ENCODE data around the gene RNF222.

DNA sequence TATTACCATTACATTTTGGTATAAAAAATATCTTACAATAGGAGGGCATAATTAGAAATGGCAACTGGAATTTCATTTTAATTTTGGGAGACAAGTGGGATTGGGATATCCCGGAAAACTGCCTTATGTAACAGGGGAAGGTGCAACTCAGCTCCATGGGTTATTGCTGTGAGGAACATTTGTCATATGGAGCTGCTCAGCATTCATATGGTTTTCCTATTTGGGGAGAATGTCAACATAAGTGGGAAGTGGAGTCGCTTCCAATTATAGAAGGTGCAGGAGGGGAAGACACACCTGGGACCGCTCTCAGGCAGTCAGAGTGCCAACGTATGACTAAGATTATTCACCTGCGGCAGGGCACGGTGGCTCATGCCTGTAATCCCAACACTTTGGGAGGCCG lies 47.3 kb downstream of the RNF222 start:
- TF ChIP-seq EP300 (IDR thresholded peaks at IDR 0.05) (no peak), CTCF (IDR thresholded peaks at IDR 0.05) (no peak), POLR2A (IDR thresholded peaks at IDR 0.05) (no peak)
